T-helper 1 cell treated with Interleukin-12 subunit alpha and Interleukin-12 subunit beta and Interleukin-4 antibody, amounts not matched to agents 30 ng/mL and 1 ng/mL, for 36 hours (primary cell): ENCODE measurements around the gene GOLPH3L. TPM values are rescaled to one million over a fixed set of nuclear protein-coding genes. Genes with fewer than 3 reads are reported as not detected.
"Not testable (repeated sequence)": the region's sequence is repeated elsewhere in the genome, so short reads cannot be mapped to it uniquely, and the experiment has no call there.

Experiments used
- intact Hi-C: fragments of 100-400 bp; cut with micrococcal nuclease; formaldehyde crosslinking; loops from one replicate; pipeline ENCODE4 v1.15.1; 2024
- total RNA-seq: library from RNA; stranded (reverse); gene quantifications from 2 replicates; pipeline ENCODE4 v1.2.3, GENCODE V29; 2022

GOLPH3L gene
- total RNA-seq, 1 donor from 2014 or later, result 19.3 TPM

DNA sequence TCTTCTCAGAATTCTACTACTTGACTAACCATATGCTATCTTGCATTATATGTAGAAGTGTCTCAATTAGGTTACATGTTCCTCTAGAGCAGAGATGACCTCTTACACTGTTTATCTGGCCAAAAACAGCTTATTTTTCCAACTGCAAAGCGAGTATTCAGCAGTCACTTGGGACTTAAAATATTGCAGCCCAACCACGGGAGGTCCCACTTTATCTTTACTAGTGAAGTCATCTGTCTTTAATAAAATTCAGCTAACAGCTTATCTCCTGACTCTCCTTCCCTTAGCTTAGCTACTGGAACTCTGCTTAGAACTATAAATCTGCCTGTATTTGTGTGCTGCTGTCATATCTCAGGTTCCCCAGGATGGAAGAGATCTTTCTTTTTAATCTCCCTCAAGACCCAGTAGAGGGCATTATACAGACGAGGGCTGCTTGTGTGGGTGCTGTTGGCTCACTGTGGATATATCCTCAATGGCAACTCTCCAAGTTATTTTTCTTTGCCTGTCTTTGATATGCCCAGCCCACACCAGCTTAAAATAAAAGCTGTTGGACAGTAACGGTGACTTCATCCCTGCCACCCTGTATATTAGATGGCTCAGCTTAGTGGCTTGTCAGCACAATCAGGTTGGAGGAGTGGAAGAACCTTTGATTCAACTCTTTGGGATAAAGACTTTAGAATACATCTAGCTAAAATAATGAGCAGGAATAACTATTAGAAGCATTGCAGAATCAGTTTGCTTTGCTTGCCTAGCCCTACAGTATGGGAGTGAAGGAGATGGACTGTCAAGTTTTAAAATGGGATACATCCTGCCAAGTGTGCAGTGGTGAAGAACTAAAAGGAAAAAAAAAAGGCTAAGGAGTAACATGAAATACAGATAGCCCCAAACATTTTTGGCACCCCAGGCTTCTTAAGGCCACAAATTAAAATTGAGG, 77.1 kb downstream of the GOLPH3L start:
- intact Hi-C loops, result loop anchor here (2.0 kb wide), 1 partner anchor 155 kb away; no protein-coding TSS in a partner anchor

GRCh38 chr1:150615346-150616201, 81.4 kb downstream of the GOLPH3L start:
- intact Hi-C loops, result no loop called here

GRCh38 chr1:150613061-150613920, 83.7 kb downstream of the GOLPH3L start:
- intact Hi-C loops, result loop anchor here (5.0 kb wide), 4 partner anchors 84 to 444 kb away; partner anchors contain the start of genes ARNT, CDC42SE1, GOLPH3L and SETDB1

GRCh38 chr1:150612014-150612345, 85.0 kb downstream of the GOLPH3L start:
- intact Hi-C loops, result loop anchor here (5.0 kb wide), 4 partner anchors 85 to 445 kb away; partner anchors contain the start of genes ARNT, CDC42SE1, GOLPH3L and SETDB1

GRCh38 chr1:150610576-150610975, 86.4 kb downstream of the GOLPH3L start:
- intact Hi-C loops, result loop anchor here (2.0 to 5.0 kb wide), 5 partner anchors 87 to 447 kb away; partner anchors contain the start of genes ARNT, CDC42SE1, CTSS and GOLPH3L

GRCh38 chr1:150609732-150610131, 87.2 kb downstream of the GOLPH3L start:
- intact Hi-C loops, result loop anchor here (2.0 to 5.0 kb wide), 5 partner anchors 88 to 448 kb away; partner anchors contain the start of genes ARNT, CDC42SE1, CTSS and GOLPH3L

- intact Hi-C loops, result no loop called here
Observed at GRCh38 chr1:150606463-150607142, 90.4 kb downstream of the GOLPH3L start.

DNA sequence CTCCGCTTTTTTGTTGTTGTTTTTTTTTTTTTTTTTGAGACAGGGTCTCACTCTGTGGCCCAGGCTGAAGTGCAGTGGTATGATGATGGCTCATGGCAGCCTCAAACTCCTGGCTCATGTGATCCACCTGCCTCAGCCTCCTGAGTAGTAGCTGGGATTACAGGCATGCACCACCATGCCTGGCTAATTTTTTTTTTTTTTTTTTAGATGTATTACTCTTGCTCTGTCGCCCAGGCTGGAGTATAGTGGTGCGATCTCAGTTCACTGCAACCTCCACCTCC, 91.6 kb downstream of the GOLPH3L start:
- intact Hi-C loops, result not testable (repeated sequence)

DNA sequence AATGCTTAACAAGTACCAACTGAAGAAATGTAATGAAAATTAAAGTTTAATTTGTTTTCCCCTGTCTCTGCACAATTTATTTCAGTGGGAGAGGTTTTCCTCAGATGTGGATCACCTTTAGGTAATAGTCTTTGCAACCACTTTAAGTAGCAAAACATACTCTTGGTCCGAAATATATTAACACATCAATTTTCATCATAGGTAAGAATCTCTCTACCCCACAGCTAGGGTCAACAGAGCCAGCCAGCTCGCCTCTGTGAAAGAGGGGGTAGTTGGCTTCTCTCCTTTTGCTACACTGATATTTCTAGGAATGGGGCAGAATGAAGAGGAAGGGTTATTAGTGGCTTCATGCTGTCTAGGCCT, 92.7 kb downstream of the GOLPH3L start:
- intact Hi-C loops, result no loop called here

DNA sequence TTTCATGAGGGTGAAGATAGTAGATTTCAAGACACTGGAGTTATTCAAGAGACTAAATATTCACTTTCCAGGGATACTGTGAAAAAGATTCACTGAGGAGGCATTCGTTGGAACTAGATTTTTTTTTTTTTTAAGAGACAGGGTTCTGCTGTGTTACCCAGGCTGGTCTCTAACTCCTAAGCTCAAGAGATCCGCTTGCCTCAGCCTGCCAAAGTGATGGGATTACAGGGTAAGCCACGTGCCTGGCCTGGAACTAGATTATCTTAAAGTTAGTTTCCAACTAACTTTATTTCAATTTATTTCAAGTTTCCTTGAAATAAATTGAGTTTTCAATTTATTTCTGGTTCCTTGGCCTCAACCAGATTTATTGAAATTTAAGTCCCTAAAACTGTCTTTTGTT, 93.2 kb downstream of the GOLPH3L start:
- intact Hi-C loops, result no loop called here

DNA sequence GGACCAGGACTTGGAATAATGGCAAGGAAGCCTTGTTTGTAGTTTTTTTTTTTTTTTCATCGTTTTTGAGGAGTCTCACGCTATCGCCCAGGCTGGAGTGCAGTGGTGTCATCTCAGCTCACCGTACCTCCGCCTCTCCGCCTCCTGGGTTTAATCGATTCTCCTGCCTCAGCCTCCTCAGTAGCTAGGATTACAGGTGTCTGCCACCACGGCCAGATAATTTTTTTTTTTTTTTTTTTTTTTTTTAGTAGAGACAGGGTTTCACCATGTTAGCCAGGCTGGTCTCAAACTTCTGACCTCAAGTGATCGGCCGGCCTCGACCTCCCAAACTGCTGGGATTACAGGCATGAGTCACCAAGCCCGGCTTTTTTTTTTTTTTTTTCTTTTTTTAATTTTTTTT, 94.6 kb downstream of the GOLPH3L start:
- intact Hi-C loops, result not testable (repeated sequence)

GRCh38 chr1:150601540-150601939, 95.4 kb downstream of the GOLPH3L start:
- intact Hi-C loops, result no loop called here

GRCh38 chr1:150598346-150598745, 98.6 kb downstream of the GOLPH3L start:
- intact Hi-C loops, result not testable (repeated sequence)

DNA sequence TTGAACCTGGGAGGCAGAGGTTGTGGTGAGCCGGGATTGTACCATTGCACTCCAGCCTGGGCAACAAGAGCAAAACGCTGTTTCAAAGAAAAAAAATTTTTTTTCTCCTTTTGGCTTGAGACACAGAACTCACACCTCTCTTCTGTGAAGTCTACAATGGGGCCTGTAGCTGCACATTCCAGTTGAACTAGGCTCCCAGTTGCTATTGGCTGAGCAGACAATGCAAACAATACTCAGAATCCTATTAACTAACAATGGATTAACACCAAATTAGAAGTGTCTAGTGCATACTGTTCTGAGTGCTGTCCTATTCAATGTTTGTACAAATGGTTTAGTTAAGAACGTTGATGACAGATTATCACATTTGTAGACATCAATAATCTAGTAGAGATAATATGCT, 100.0 kb downstream of the GOLPH3L start:
- intact Hi-C loops, result no loop called here

Other genes with a start within 250 kb of the GOLPH3L start
- gene TARS2, start 209.7 kb downstream of the GOLPH3L start, total RNA-seq, result 38.0 and 40.8 TPM in 2 replicates
- gene ECM1, start 189.0 kb downstream of the GOLPH3L start, total RNA-seq, result 1.4 and 1.8 TPM in 2 replicates
- not detected in 2 replicates for gene FALEC, start 181.4 kb downstream of the GOLPH3L start, total RNA-seq
- 0.95 and 1.1 TPM in 2 replicates for gene ADAMTSL4, start 147.7 kb downstream of the GOLPH3L start, total RNA-seq
- 433 and 435 TPM in 2 replicates for gene MCL1, start 117.5 kb downstream of the GOLPH3L start, total RNA-seq
- gene ENSA, start 67.5 kb downstream of the GOLPH3L start, total RNA-seq, result 205 and 206 TPM in 2 replicates
- gene HORMAD1, start 23.7 kb upstream of the GOLPH3L start, total RNA-seq, result 0.51 TPM in 1 of 2 replicates, not detected in the other
- gene CTSS, start 68.6 kb upstream of the GOLPH3L start, total RNA-seq, result 100 and 101 TPM in 2 replicates
- 3.8 and 4.2 TPM in 2 replicates for gene CTSK, start 111.1 kb upstream of the GOLPH3L start, total RNA-seq
- gene ARNT, start 179.4 kb upstream of the GOLPH3L start, total RNA-seq, result 33.6 and 34.3 TPM in 2 replicates
- not detected in 2 replicates for gene CTXND2, start 190.0 kb upstream of the GOLPH3L start, total RNA-seq
- gene SETDB1, start 229.2 kb upstream of the GOLPH3L start, total RNA-seq, result 52.4 and 65.0 TPM in 2 replicates